K562 (cell line): ENCODE measurements around the gene AMOT. TPM values are rescaled to one million over a fixed set of nuclear protein-coding genes. Genes with fewer than 3 reads are reported as not detected.

Experiments
- CBX3 ChIP-seq, 2 experiments: IDR thresholded peaks; 1 replicate in 1 of 2; 2 replicates in 1 of 2; pipeline ENCODE4 v1.6.1; 2012; ENCODE audit warnings: inconsistent platforms in 2 of 2, low read length in 2 of 2, borderline replicate concordance in 1 of 2, control low read depth in 1 of 2
- FOSL1 ChIP-seq: fragments of 200-800 bp; sonication (Bioruptor generic); conservative IDR thresholded peaks from 2 replicates; pipeline ENCODE4 v1.6.1; 2016; ENCODE audit warnings: missing genetic modification characterization, missing compliant biosample characterization
- MTA3 ChIP-seq: fragments of 450-650 bp; formaldehyde crosslinking; IDR thresholded peaks from 2 replicates; pipeline ENCODE4 v1.6.1; 2017; ENCODE audit warnings: mild to moderate bottlenecking, borderline replicate concordance
- PBX2 ChIP-seq, 2 experiments: IDR thresholded peaks in 1 of 2; conservative IDR thresholded peaks in 1 of 2; 2 replicates each; pipeline ENCODE4 v1.6.1; 2016; ENCODE audit warnings: low read depth in 2 of 2, mild to moderate bottlenecking in 1 of 2, missing compliant biosample characterization in 1 of 2, missing genetic modification characterization in 1 of 2, moderate library complexity in 1 of 2
- PKNOX1 ChIP-seq: fragments of 450-650 bp; IDR thresholded peaks from 2 replicates; pipeline ENCODE4 v1.6.1; 2016
- SAFB ChIP-seq: fragments of 200-400 bp; formaldehyde crosslinking; IDR thresholded peaks from 2 replicates; pipeline ENCODE4 v1.6.1; 2017; ENCODE audit warnings: low read depth, low read length, borderline replicate concordance
- SMARCB1 ChIP-seq: IDR thresholded peaks from 2 replicates; pipeline ENCODE4 v1.6.1; 2011; ENCODE audit warnings: improper control_type of control experiment, low read depth; ENCODE audit not compliant: insufficient read length
- ZBED1 ChIP-seq: IDR thresholded peaks from 2 replicates; pipeline ENCODE4 v1.6.1; 2014
- polyA plus RNA-seq, 8 experiments: library from polyadenylated mRNA; depleted of rRNA in 4 of 8; stranded (reverse) in 5 of 8; unstranded in 3 of 8; fragments of >200 nt; fragmentation: Nextera tagmentation in 2 of 8; fragmentation: Illumina TruSeq in 1 of 8; extraction: Ambion mirVana in 2 of 8; extraction: Trizol in 1 of 8; gene quantifications; 2 replicates each; pipeline versions ENCODE4 v1.2.1 to v1.2.3, GENCODE V29; 2011 to 2014; ENCODE audit warnings: inconsistent platforms in 1 of 8, missing spikeins in 1 of 8
- total RNA-seq, 7 experiments: library from RNA; depleted of rRNA in 6 of 7; stranded (reverse); fragments of >200 nt in 6 of 7; fragmentation: Illumina TruSeq in 2 of 7; extraction: Trizol in 2 of 7; gene quantifications; 2 replicates each; pipeline versions ENCODE4 v1.2.1 to v1.2.3, GENCODE V29; 2011 to 2021; ENCODE audit warnings: low replicate concordance in 1 of 7

The AMOT gene
- total and polyA plus RNA-seq, 9 of the 15 experiments (the other 6 are each of a cell fraction or from before 2014, with no cell fraction given): 0.04 TPM; not detected in 8

- TF ChIP-seq PKNOX1: no peak
- no peak for TF ChIP-seq SMARCB1
- TF ChIP-seq SAFB: no peak
- no peak for TF ChIP-seq CBX3 (IDR thresholded peaks at IDR 0.05; ENCODE audit: borderline replicate concordance in 1 of 2, low read length in 2 of 2)
- TF ChIP-seq MTA3: no peak
- TF ChIP-seq PBX2 (CRISPR knock-in tag; IDR thresholded peaks at IDR 0.05; ENCODE audit: low read depth): no peak
- TF ChIP-seq PBX2 (tag; conservative IDR thresholded peaks at IDR 0.05; ENCODE audit: low read depth): no peak
- TF ChIP-seq ZBED1: no peak
- TF ChIP-seq FOSL1 (tag): no peak
These were observed 102.1 kb downstream of the AMOT start (continued) for GRCh38 chrX:112738347-112739033.
